ENCODE measurements around the gene USP50. TPM values are rescaled to one million over a fixed set of nuclear protein-coding genes. Genes with fewer than 3 reads are reported as not detected.

Gene USP50
- total RNA-seq, 4 donors from 2014 or later: 1.2 to 3.6 TPM; not detected in 2

DNA sequence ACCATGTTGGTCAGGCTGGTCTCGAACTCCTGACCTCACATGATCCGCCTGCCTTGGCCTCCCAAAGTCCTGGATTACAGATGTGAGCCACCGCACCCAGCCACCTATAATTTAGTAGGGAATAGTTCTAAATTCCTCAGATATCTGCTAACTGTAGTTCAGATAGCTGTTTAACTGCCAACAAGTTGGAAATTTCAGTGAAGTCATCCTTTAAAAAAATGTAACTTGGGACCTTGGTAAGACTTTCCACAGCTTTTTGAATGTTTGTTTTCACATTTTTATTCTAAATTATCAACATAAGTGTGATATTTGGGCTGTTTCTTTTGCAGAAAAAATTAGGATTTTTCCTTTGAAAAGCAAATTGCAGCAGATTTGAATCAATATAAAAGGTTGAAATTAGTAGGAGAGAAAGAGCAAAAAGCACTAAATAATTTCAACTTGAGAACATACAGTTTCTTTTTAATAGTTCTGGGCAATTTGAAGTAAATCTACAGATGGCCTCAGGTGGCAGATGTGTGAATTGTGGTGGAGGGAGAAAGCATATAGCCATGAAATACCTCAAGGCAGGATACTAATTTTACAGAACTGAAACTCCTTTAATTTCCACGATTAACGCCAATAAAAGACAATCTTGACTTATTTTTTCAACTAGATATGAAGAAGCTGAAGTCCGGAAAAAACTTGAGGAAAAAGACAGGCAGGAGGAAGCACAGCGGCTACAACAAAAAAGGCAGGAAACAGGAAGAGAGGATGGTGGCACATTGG is 87.9 kb downstream of the USP50 start:
- TF ChIP-seq, protein P1, sequence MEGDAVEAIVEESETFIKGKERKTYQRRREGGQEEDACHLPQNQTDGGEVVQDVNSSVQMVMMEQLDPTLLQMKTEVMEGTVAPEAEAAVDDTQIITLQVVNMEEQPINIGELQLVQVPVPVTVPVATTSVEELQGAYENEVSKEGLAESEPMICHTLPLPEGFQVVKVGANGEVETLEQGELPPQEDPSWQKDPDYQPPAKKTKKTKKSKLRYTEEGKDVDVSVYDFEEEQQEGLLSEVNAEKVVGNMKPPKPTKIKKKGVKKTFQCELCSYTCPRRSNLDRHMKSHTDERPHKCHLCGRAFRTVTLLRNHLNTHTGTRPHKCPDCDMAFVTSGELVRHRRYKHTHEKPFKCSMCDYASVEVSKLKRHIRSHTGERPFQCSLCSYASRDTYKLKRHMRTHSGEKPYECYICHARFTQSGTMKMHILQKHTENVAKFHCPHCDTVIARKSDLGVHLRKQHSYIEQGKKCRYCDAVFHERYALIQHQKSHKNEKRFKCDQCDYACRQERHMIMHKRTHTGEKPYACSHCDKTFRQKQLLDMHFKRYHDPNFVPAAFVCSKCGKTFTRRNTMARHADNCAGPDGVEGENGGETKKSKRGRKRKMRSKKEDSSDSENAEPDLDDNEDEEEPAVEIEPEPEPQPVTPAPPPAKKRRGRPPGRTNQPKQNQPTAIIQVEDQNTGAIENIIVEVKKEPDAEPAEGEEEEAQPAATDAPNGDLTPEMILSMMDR (IDR thresholded peaks at IDR 0.05): no peak
- DNase-seq (ENCODE audit: low spot score) (no peak), ATAC-seq (ENCODE audit: low FRiP score) (no peak)

DNA sequence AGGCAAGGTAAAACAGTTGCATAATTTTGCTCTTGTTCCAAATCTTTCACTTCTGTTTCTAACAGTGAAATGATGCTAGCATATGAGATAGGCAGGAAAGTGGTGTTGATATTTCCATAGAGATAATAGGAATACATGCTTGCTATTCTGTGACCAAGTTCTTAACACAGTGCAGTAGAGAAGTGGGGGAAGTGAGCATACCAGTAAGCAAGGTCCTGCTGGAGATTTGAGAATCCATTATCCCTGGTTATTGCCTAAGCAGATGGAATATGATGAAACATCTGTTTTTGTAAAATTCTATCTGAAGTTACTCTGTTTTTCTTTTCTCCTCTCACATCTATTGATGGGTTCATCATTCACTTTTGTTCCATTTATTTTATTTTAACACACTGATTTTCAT is 93.5 kb downstream of the USP50 start:
- DNase-seq (ENCODE audit: low spot score): no peak
- ATAC-seq (ENCODE audit: low FRiP score): no peak
- TF ChIP-seq, protein P1 (IDR thresholded peaks at IDR 0.05): no peak

Small RNA genes within 50 kb of the gene (small RNA-seq; reads per million reads assigned to genes)
- not detected for gene RNA5SP395

Other genes starting within 250 kb of the USP50 start
- 10 to 100 TPM; 16.8 to 55.5 (median 30.6) TPM for gene GABPB1, start 191.5 kb downstream of the USP50 start, total RNA-seq
- 10 to 100 TPM; 45.3 to 60.2 (median 50.8) TPM for gene USP8, start 122.3 kb downstream of the USP50 start, total RNA-seq
- 10 to 100 TPM; 55.5 to 63.6 (median 60.5) TPM for gene TRPM7, start 140.1 kb upstream of the USP50 start, total RNA-seq
- 100 to 1,000 TPM; 127 to 209 (median 151) TPM for gene SPPL2A, start 219.0 kb upstream of the USP50 start, total RNA-seq